ENCODE results near the gene FAM107A. TPM values are rescaled to one million over a fixed set of nuclear protein-coding genes. Genes with fewer than 3 reads are reported as not detected.
A peak's percentile ranks its signal among the peaks of the same experiment; 100 is the strongest.

Gene FAM107A
- total and polyA plus RNA-seq, 8 donors: 4.7 to 55.4 (median 19.9) TPM

DNA sequence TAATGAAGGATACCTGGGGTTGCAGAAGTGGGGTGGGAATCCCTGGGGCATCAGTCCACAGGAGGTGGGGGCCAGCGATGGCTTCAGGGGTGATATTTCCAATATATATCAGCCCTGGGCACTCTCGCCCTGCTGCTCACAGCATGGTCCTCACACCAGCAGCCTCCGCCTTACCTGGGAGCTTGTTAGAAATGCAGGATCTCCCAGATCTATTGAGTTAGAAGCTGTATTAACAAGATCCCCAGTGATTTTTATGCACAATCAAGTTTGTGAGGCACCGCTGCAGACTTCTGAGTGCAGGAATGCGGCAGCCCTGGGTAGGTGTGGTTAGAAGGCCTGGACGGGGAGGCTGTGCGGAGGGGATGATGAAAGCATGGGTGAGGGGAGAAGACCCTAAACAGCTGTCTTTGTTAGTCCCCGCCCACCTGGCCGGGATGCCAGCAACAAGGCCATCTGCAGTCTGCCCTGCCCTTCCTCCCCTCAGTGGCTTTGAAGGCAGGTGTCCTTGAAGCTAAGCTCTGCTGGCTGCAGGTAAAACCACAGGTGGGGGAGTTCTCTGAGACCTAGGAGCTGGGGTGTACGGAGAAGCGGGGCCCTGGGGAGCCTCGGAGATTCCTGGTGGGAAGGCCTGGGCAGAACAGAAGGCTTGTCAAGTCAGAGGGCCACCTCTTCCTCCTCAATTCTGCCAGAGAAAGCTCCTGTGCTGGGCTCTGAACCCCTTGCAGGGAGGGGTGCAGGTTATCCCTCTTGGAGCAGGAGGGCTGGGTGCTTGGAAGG is 11.4 kb downstream of the FAM107A start:
- Histone ChIP-seq H3K27ac (no peak overlapping the region), H3K4me3 (no peak overlapping the region), H3K4me1 (peaks cover 0 to 4% (median 0%) of the 10 kb centered on the region in 4 donors), H3K36me3 (peaks cover 0 to 43% (median 18%) of the 10 kb centered on the region in 4 donors), H3K9me3 (no peaks in the 10 kb centered on the region), H3K27me3 (no peaks in the 10 kb centered on the region)
- WGBS, 5 donors: 75 to 88% (median 84%) methylated on average over 9 to 12 of the region's 12 CpGs
- intact Hi-C loops (cut with DNase I; ENCODE audit: low total_unique reads): no loop called here
- no peak for TF ChIP-seq POLR2A (IDR thresholded peaks at IDR 0.05)
- DNase-seq: no peak

DNA sequence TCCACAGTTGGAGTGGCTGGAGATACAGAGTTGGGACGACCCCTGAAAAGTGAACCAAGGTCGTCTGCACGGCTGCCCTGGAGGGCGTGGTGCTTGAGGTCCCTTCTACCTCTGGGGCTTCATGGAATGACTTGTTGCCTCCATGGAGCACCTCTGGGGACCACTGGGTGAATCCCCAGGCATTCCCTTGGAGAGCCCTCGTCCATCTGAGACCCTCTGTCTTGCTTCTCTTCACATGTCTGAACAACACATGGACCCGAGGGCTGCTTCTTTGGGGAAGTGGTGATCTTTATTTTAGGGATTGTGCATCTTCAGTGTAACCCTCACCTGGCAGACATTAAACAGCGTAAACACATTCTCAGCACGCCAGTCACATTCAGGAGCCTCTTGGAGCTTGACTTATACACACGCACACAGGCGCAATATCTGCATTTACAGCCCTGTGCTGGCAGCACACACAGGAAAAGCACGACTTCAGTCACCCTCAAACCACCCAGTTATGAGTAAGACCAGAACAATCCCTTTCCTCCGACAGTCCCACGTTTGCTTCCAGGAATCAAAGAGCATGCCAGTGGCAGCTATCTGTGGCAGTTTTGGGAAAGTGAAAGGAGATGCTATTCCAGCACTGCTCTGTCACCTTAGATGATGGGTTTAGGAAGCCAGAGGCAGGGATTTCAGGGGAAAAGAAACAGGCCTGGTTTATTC is 12.6 kb downstream of the FAM107A start:
- H3K27me3 ChIP-seq: no peaks in the 10 kb centered on the region
- H3K4me1 ChIP-seq: peaks cover 0 to 4% (median 0%) of the 10 kb centered on the region in 4 donors
- 66 to 74% (median 70%) methylated on average over 13 of the region's 13 CpGs for WGBS, 5 donors
- intact Hi-C loops (cut with DNase I; ENCODE audit: low total_unique reads): no loop called here
- no peak overlapping the region for H3K27ac ChIP-seq
- no peak for DNase-seq
- peaks cover 0 to 43% (median 18%) of the 10 kb centered on the region in 4 donors for H3K36me3 ChIP-seq
- H3K9me3 ChIP-seq: no peaks in the 10 kb centered on the region
- TF ChIP-seq POLR2AphosphoS5 (IDR thresholded peaks at IDR 0.05): peak in 1 of 3 donors; percentile 31
- no peak for TF ChIP-seq EP300 (IDR thresholded peaks at IDR 0.05)
- no peak overlapping the region for H3K4me3 ChIP-seq

DNA sequence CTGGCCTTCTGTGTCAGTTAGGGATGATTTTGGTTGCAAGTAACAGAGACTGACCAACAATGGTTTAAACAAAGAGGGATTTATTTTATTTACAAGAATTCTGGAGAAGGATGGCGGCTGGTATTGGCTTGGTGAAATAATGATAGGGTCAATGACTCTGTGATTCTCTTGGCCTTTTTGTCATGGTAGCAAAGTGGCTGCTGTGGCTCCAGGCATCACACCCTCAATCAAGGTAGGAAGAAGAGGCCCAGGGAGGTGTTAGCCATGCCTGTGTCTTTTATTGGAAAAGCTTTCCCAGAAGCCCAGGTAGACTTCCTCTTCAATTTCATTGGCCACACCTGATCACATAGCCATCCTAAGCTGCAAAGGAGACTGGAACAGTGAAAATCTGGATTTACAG is 13.1 kb downstream of the FAM107A start:
- WGBS, 5 donors: 83 to 98% (median 94%) methylated on average over 1 of the region's 1 CpG
- Histone ChIP-seq H3K36me3 (peaks cover 0 to 43% (median 18%) of the 10 kb centered on the region in 4 donors), H3K27ac (no peak overlapping the region), H3K4me3 (no peak overlapping the region), H3K27me3 (no peaks in the 10 kb centered on the region), H3K9me3 (no peaks in the 10 kb centered on the region), H3K4me1 (peaks cover 0 to 4% (median 0%) of the 10 kb centered on the region in 4 donors)
- no peak for TF ChIP-seq POLR2A (IDR thresholded peaks at IDR 0.05)
- TF ChIP-seq, protein P1, sequence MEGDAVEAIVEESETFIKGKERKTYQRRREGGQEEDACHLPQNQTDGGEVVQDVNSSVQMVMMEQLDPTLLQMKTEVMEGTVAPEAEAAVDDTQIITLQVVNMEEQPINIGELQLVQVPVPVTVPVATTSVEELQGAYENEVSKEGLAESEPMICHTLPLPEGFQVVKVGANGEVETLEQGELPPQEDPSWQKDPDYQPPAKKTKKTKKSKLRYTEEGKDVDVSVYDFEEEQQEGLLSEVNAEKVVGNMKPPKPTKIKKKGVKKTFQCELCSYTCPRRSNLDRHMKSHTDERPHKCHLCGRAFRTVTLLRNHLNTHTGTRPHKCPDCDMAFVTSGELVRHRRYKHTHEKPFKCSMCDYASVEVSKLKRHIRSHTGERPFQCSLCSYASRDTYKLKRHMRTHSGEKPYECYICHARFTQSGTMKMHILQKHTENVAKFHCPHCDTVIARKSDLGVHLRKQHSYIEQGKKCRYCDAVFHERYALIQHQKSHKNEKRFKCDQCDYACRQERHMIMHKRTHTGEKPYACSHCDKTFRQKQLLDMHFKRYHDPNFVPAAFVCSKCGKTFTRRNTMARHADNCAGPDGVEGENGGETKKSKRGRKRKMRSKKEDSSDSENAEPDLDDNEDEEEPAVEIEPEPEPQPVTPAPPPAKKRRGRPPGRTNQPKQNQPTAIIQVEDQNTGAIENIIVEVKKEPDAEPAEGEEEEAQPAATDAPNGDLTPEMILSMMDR (IDR thresholded peaks at IDR 0.05): no peak
- TF ChIP-seq POLR2AphosphoS5 (IDR thresholded peaks at IDR 0.05): no peak
- no peak for TF ChIP-seq EP300 (IDR thresholded peaks at IDR 0.05)
- intact Hi-C loops (cut with DNase I; ENCODE audit: low total_unique reads): no loop called here
- DNase-seq: no peak

DNA sequence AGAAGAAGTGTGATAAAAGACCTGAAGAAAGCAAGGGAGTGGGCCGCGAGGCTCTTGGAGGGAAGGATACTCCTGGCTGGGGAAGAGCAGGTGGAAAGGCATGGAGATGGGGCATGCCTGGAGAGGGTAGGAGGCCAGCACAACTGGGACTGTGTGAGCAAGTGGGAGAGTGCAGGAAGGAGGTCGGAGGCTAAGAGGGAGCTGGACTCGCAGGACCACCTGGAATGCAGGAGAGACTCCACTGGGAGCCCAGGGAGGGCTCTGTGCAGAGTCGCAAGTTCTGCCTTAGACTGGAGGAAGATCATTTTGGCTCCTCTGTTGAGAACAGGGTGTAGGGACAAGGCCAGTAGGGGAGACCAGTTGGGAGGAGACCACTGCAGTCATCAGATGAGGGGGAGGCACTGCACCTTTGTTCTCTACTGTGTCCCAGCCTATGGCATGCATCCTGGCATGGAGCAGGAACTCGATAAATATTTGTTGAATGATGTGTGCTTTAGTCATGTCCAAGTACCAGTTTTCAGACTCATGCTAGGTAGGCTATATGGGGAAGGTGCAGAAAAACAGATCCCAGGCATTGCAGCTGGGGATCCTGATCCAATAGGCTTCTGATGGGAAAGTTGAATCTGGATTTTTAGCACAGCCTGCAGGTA is 13.7 kb downstream of the FAM107A start:
- intact Hi-C loops (cut with DNase I; ENCODE audit: low total_unique reads): no loop called here
- 72 to 91% (median 82%) methylated on average over 6 of the region's 6 CpGs for WGBS, 5 donors
- no peak for TF ChIP-seq EP300 (IDR thresholded peaks at IDR 0.05)
- TF ChIP-seq, protein P1 (IDR thresholded peaks at IDR 0.05): no peak
- TF ChIP-seq POLR2A (IDR thresholded peaks at IDR 0.05): no peak
- no peak for TF ChIP-seq POLR2AphosphoS5 (IDR thresholded peaks at IDR 0.05)
- Histone ChIP-seq H3K27me3 (no peaks in the 10 kb centered on the region), H3K27ac (no peak overlapping the region), H3K9me3 (no peaks in the 10 kb centered on the region), H3K4me1 (no peaks in the 10 kb centered on the region), H3K36me3 (peaks cover 0 to 43% (median 18%) of the 10 kb centered on the region in 4 donors), H3K4me3 (no peak overlapping the region)
- no peak for DNase-seq

DNA sequence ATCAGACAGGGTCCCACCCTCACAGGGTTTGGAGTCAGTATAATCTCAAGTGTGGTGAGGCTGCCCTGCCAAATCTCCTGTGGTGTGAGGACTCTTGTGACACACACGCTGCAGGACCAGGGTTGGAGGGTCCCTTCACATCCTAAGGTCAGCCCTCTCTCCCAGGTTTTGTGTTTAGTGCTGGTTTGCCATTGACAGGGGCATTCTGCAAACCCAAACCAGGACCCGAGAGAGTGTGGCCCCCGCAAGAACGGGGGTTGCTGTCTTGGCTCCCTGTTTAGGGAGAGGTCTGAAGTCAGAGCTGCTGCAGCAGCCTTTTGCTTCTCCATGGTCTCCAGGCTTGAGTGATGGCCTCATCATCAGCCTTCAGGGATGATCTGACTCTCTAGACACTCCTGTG is 14.7 kb downstream of the FAM107A start:
- no peak for DNase-seq
- 76 to 91% (median 87%) methylated on average over 2 to 4 of the region's 4 CpGs; no CpG with 5 or more reads in 1 of the 5 donors for WGBS, 5 donors
- no peaks in the 10 kb centered on the region for H3K9me3 ChIP-seq

More for the DNA sequence above, 14.7 kb downstream of the FAM107A start:
- peaks cover 0 to under 1% (median 0%) of the 10 kb centered on the region in 4 donors for H3K4me1 ChIP-seq
- no peak overlapping the region for H3K4me3 ChIP-seq
- TF ChIP-seq POLR2A (IDR thresholded peaks at IDR 0.05) (no peak), POLR2AphosphoS5 (IDR thresholded peaks at IDR 0.05) (no peak), EP300 (IDR thresholded peaks at IDR 0.05) (no peak)
- TF ChIP-seq, protein P1 (IDR thresholded peaks at IDR 0.05): no peak
- intact Hi-C loops (cut with DNase I; ENCODE audit: low total_unique reads): no loop called here
- H3K27ac ChIP-seq: no peak overlapping the region
- H3K27me3 ChIP-seq: no peaks in the 10 kb centered on the region
- peaks cover 0 to 43% (median 18%) of the 10 kb centered on the region in 4 donors for H3K36me3 ChIP-seq

All from stomach (tissue), 9 donors.